GM18507 (cell line): ENCODE results near the gene RERE.
"Not testable (repeated sequence)": the region's sequence is repeated elsewhere in the genome, so short reads cannot be mapped to it uniquely, and the experiment has no call there.

Experiments
- DNase-seq: peaks from one replicate; pipeline ENCODE4 v3.0.0; 2011; ENCODE audit warnings: low read depth; ENCODE audit not compliant: insufficient read length; ENCODE audit errors: extremely low spot score
- FAIRE-seq: peaks from 2 replicates; lab custom pipeline; 2011; peaks lifted over from hg19 to GRCh38; lab: Jason Lieb, UNC

The RERE gene

DNA sequence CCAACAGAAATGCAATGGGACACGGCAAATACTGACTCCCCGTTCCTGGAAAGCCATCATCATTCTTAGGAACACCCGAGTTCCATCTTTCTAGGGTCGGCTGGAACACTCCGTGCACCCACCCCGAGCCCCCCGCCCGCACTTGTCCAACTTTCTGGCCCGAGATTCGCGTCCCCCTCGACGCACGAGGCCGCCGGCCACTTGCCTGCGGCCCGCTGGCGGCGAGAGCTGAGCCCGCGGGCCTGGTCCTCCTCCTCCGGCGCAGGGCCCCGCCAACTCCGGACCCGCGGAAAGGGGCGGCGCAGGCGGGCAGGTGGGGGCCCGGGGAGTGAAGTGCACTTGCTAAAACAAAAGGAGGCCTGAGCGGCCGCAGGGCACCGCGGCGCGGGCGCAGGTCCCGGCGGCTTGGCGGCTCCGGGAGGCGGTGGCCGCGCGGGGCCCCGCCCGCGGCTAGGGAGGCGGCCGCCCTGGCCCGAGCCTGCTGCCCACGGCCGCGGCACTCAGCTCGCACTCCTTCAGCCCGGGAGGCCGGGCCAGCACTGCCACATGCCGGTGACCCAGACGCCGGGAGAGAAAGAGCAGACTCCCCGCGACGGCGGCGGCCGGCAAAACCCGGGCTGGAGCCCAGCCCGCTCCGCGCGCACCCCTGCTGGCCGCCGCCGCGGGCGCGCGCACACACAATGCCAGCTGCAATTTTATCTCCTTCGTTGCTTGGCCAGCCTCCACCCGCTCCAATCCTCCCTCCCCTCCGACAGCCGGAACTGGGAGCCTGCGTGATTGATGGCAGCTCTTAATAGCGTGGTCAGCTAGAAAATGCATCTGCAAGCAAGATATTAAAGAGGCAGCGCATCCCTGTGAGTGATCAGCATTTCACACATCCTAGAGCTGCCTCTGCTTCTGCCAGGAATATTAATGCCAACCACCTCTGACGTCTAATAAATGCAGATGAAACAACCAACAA, 114.3 kb downstream of the RERE start:
- DNase-seq = peak; percentile 75
- FAIRE-seq = peak; percentile 56

DNA sequence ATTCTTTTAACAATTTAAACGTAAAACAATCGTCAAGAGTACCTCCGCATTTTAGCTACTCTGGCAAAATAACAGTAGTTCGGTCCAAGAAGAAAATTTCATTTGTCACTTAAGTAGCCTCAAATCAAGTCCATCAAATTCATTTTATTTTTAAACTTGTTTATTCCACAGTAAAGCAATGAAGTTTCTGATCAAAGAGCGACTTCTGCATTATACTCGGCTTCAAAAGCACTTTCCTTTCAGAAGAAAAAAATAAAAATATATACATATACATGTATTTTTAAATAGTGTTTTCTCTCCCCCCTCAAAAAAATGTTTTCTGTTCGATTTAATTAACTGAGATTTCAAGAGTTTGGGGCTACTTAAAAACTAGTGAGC, 115.0 kb downstream of the RERE start:
- DNase-seq (no peak), FAIRE-seq (no peak)

DNA sequence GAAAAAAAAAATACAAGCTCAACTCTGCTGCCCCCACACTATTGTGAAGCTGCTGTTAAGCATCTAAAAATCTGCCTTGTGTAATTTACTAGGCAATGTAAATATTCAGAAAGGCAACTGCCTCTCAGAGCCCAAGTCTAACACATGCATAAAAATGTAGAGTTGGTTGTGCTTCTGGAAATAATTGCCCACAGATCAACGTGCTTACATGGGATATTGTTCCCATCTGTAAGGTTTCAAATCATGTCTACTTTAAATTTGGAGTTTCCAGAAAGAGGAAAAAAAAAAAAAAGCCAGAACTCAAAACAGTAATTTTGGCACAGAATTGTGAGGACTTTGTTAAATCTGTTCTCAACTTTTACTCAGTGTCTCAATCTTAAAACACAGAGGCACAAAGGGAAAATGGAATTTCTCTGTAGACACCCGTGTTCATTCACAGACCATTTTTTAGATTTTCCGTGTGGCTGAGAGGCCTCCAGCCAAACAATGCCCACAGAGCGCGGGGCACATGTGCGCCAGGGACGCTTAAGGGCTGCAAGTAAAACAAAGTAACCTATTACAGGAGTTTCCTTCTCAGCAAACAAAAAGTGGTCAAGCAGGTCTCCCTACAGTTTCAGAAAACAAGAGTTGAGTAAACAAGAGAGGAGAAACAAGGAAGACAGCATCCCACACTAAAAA, 115.5 kb downstream of the RERE start:
- no peak for DNase-seq

DNA sequence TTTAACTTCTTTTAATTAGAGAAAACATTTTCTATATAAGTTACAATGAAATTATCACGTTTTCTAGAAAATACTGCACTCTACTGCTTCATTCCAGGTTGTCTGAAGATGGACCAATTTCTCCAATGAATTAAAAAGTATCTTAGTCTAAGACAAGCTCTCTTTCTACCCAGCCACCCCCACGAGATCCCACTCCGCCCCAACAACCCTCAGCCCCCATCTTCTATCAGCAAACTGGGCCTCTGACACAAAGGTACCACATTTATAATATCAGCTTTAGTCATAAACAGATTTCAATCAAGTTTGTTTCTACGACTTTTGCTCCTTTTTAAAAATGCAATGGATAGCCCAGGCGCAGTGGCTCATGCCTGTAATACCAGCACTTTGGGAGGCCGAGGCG, 117.8 kb downstream of the RERE start:
- FAIRE-seq (no peak), DNase-seq (no peak)

More for the DNA sequence above, 115.5 kb downstream of the RERE start:
- FAIRE-seq = peak; percentile 65

- DNase-seq (no peak), FAIRE-seq (no peak)
These were observed 118.4 kb downstream of the RERE start for GRCh38 chr1:8698937-8699447.

DNA sequence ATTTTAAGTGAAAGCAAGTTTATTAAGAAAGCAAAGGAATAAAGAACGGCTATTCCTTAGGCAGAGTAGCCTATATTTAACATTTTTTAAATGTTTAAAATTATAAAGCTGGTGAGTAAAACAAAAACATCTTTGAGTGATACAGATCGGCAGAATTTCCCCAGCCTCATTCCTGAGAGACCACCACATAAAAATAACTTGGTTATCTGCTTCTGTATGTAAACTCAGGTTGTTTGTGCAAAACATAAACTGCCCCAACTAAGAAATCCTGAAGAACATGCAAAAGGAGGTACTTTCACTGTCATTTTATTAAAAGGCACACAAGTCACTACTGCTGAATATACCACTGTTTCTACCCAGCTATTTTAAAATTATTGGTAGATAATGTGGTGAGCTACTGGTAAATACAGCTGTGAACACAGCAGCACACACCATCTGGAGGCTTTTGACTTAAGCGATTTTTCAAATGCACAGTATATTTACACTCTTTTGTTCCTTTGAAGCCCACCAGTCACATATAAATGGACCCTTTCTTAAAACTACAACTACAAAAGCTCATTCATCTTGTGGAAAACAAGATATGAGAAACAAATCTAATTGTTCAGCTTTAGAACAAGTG, 119.3 kb downstream of the RERE start:
- DNase-seq (no peak), FAIRE-seq (no peak)

- DNase-seq, FAIRE-seq: not testable (repeated sequence)
These were observed 122.0 kb downstream of the RERE start for GRCh38 chr1:8695442-8695841.

DNA sequence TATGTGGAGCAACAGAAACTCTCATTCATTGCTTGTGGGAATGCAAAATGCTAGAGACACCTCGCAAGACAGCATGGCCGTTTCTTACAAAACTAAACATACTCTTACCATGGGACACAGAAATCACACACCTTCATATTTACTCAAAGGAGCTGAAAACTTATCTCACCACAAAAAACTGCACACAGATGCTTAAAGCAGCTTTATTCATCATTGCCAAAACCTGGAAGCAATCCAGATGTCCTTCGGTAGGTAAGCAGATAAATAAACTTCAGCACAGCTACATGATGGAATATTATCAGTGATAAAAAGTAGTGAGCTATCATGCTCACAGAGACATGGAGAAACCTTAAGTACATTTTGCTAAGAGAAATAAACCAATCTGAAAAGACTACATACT, 124.3 kb downstream of the RERE start:
- no peak for DNase-seq
- FAIRE-seq = no peak

DNA sequence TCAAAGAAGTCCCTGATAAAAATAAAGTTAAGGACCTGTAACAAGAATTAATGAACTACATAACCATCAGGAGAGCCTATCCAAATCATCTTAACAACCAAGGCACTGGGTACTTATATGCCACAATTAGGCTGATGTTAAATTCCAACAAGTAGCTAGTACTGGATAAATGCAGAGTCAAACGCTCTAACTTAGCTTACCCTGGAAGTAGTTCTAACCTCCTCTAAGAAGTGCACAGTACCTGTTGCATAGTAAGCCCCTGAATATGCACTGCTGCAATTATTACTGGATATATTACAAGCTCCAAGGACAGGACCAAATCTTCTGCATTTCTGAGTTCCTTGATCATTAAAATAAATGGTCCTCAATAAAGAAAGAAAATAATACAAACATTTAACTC, 125.8 kb downstream of the RERE start:
- DNase-seq = no peak
- no peak for FAIRE-seq

DNA sequence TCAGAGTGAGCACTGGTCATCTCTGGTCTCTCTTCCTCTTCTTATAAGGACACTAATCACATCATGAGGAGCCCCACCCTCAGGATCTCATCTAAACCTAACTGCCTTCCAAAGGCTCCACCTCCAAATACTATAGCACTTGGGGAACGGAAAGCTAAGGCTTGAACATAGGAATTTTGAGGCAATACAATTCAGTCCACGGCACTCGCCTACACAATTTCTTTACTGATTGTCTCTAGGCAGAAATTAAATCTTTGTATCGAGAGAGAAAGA, 127.3 kb downstream of the RERE start:
- DNase-seq = no peak
- no peak for FAIRE-seq

DNA sequence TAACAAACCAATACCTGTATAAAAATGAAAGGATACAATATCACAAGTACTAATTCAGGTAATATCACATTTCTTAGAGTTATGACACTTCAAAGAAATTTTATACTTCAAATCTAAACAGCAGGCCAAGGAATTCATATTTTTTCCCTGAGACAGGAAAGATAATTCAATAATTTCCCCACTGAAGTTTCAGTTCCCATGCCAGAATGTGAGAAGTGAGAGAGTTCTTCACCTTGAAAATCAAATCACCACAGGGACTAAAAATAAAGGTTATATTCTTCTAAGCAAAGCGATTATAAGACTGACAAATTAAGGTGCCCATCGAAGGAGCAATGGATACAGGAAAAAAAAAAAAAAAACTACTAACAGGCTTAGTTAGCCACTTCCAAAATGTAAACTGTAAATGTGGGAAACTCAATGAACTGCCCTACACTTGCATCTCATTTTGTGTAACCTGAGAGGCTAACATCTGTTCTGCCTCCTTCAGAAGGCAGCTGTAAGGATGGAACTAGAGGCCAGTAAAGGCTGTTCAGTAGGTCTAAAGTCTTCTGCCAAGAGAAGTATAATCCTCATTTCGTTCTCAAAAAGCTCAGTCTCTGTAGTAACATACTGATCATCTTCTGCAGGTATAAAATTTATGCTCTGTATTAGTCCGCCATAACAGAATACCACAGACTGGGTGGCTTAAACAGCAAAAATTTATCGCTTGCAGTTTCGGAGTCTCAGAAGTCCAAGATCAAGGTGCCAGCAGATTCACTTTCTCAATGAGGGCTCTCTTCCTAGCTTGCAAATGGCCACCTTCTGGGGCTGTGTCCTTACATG, 127.8 kb downstream of the RERE start:
- FAIRE-seq (peak; percentile 79), DNase-seq (no peak)

DNA sequence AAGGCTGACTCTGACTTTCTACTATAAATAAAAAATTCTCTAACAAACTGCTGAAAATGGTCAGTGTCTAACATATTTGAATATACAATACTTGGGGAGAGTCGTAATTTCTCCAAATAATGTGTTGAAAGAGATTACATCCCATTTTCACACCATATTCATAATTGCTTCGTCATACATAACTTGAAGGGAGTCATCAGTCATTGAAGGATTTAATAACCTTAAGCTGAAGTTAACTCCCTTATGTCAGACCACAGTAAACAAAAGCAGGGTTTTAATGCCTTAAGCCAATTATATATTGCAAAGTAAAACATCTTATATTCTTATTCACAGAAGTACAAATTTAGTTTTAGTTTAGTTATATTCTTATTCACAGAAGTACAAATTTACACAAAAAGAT, 129.9 kb downstream of the RERE start:
- DNase-seq (no peak), FAIRE-seq (no peak)

- FAIRE-seq = peak; percentile 73
- no peak for DNase-seq
These were observed 130.4 kb downstream of the RERE start for GRCh38 chr1:8687039-8687438.

DNA sequence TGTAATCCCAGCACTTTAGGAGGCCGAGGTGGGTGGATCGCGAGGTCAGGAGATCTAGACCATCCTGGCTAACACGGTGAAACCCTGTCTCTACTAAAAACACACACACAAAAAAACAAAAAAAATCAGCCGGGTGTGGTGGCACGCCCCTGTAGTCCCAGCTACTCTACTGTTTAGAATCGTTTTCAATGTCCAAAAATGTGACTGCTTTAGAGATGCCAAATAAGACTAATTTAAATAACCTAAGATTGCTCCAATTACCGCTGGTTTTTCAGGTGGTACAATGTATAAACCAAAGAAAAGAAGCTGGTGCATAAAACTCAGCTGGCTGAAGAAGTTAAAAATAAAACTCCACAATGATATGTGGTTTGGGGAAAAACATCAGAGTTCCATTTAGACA, 132.0 kb downstream of the RERE start:
- FAIRE-seq = no peak
- no peak for DNase-seq

DNA sequence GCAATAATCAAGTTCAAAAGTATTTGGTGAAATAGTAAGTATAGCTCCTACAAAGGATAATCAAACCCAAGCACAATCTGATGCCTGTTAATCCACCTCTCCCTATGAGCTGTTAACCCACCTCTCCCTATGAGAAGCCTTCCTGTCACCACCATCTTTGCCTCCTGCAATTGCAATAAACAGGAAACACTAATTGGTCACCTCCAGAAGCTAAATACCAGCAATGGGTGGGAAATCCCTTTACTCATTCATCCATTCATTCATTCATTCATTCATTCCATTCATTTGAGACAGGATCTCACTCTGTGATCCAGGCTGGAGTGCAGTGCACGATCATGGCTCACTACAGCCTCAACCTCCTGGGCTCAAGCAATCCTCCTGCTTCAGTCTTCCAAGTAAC, 132.8 kb downstream of the RERE start:
- FAIRE-seq (no peak), DNase-seq (no peak)

GRCh38 chr1:8682573-8682972, 134.9 kb downstream of the RERE start:
- DNase-seq = no peak
- no peak for FAIRE-seq

- no peak for FAIRE-seq
- no peak for DNase-seq
These were observed 135.5 kb downstream of the RERE start for GRCh38 chr1:8681911-8682310.

- DNase-seq (no peak), FAIRE-seq (peak; percentile 29)
These were observed 136.5 kb downstream of the RERE start for GRCh38 chr1:8680664-8681650.
